Body of pancreas (tissue), 4 donors: Measurements from ENCODE around the gene EYA2. TPM values are rescaled to one million over a fixed set of nuclear protein-coding genes. Genes with fewer than 3 reads are reported as not detected.

ENCODE experiments used
- ATAC-seq: fragments of 150-250 bp; one replicate; pipeline ENCODE4 v1.9.1; 2016
- DNase-seq, 4 donors: peaks; one replicate each; pipeline ENCODE4 v3.0.0-alpha.2; 2019
- H3K27ac ChIP-seq, 4 donors: fragments of 200-600 bp; sonication (generic); 1 replicate in 3 of 4; 2 replicates in 1 of 4; pipeline versions ENCODE4 v1.5.1 to v1.6.1; 2016 to 2019; ENCODE audit warnings: mild to moderate bottlenecking in 1 of 4, mixed read lengths in 1 of 4, moderate library complexity in 1 of 4
- H3K27me3 ChIP-seq, 2 donors: fragments of 200-600 bp; sonication (generic); one replicate each; pipeline ENCODE4 v1.6.0; 2016; ENCODE audit warnings: mild to moderate bottlenecking in 1 of 2
- H3K36me3 ChIP-seq, 2 donors: fragments of 200-600 bp; sonication (generic); replicated peaks in 1 of 2; 2 replicates each; pipeline ENCODE4 v1.5.1; 2016; ENCODE audit warnings: low read depth in 2 of 2; ENCODE audit not compliant: insufficient read depth in 1 of 2
- H3K4me1 ChIP-seq: fragments of 200-600 bp; sonication (generic); one replicate; pipeline ENCODE4 v1.6.0; 2016
- H3K4me3 ChIP-seq, 2 donors: fragments of 200-600 bp; sonication (generic); 1 replicate in 1 of 2; 2 replicates in 1 of 2; pipeline ENCODE4 v1.5.1; 2016 to 2019
- H3K9me3 ChIP-seq, 3 donors: fragments of 200-600 bp; sonication (generic); 1 replicate in 2 of 3; 2 replicates in 1 of 3; pipeline ENCODE4 v1.5.1; 2016
- POLR2A ChIP-seq, 3 donors: fragments of 450-650 bp; IDR thresholded peaks; one replicate each; pipeline ENCODE4 v1.6.1; 2016; ENCODE audit warnings: antibody characterized with exemption in 3 of 3, mild to moderate bottlenecking in 2 of 3
- WGBS, 2 donors: methylation state at CpG; one replicate each; pipeline ENCODE4 v1.1.5; 2017; 5-methylcytosine and 5-hydroxymethylcytosine counted together
- intact Hi-C: fragments of 100-400 bp; cut with DNase I; formaldehyde crosslinking; loops from one replicate; pipeline ENCODE4 v1.15.1; 2023
- total RNA-seq, 2 donors: library from RNA; depleted of rRNA; stranded (reverse); fragments of >200 nt; gene quantifications; one replicate each; pipeline ENCODE4 v1.1.0, GENCODE V29; 2016
- TF ChIP-seq, protein P1 (sequence below), 7 experiments: fragments of 450-650 bp in 4 of 7; fragments of 200-600 bp in 3 of 7; sonication (generic) in 3 of 7; IDR thresholded peaks; one replicate each; pipeline ENCODE4 v1.5.1; 2016 to 2019; ENCODE audit warnings: antibody characterized with exemption in 7 of 7

The EYA2 gene
- total RNA-seq, 2 donors from 2014 or later = 0.52 to 3.6 TPM

DNA sequence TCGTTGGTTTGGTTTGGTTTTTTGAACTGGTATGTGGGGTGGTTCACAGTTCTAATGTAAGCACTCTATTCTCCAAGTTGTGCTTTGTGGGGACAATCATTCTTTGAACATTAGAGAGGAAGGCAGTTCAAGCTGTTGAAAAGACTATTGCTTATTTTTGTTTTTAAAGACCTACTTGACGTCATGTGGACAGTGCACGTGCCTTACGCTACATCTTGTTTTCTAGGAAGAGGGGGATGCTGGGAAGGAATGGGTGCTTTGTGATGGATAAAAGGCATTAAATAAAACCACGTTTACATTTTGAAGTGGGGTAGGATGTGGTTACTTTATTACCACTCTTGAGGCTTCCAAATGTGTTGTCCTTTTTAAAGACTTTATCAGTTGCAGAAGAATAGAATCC is 293.9 kb downstream of the EYA2 start:
- no peaks in the 10 kb centered on the region for H3K36me3 ChIP-seq
- 64% methylated on average over 5 of the region's 5 CpGs for WGBS, 2 donors

DNA sequence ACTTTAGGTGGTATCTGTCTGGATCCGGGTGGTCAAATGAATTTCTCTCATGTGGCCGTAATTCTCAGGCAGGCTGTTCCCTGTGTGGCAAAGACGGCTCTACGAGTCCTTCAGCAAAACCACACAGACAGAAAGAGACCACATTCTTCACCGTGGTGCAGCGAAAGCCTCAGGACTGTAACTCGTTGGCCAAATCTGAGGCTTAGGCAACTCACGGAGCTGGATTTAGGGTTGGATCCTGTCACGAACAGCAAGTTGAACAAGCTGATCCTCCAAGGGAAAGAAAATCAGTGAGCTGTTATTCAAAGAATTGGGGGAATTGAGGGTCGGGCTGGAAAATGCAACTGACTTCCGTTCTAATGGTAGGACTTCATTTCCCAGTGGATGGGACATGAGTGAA is 294.4 kb downstream of the EYA2 start:
- no peak for ATAC-seq
- WGBS, 2 donors = 48 to 66% methylated on average over 11 of the region's 11 CpGs

More for the DNA sequence above, 293.9 kb downstream of the EYA2 start:
- H3K9me3 ChIP-seq = no peaks in the 10 kb centered on the region
- no peak for ATAC-seq
- H3K27ac ChIP-seq = no peak overlapping the region
- H3K4me1 ChIP-seq = no peaks in the 10 kb centered on the region
- no peaks in the 10 kb centered on the region for H3K27me3 ChIP-seq
- DNase-seq = no peak
- intact Hi-C loops = no loop called here
- no peak for TF ChIP-seq POLR2A (IDR thresholded peaks at IDR 0.05)
- TF ChIP-seq, protein P1, sequence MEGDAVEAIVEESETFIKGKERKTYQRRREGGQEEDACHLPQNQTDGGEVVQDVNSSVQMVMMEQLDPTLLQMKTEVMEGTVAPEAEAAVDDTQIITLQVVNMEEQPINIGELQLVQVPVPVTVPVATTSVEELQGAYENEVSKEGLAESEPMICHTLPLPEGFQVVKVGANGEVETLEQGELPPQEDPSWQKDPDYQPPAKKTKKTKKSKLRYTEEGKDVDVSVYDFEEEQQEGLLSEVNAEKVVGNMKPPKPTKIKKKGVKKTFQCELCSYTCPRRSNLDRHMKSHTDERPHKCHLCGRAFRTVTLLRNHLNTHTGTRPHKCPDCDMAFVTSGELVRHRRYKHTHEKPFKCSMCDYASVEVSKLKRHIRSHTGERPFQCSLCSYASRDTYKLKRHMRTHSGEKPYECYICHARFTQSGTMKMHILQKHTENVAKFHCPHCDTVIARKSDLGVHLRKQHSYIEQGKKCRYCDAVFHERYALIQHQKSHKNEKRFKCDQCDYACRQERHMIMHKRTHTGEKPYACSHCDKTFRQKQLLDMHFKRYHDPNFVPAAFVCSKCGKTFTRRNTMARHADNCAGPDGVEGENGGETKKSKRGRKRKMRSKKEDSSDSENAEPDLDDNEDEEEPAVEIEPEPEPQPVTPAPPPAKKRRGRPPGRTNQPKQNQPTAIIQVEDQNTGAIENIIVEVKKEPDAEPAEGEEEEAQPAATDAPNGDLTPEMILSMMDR (IDR thresholded peaks at IDR 0.05) = no peak
- no peak overlapping the region for H3K4me3 ChIP-seq

DNA sequence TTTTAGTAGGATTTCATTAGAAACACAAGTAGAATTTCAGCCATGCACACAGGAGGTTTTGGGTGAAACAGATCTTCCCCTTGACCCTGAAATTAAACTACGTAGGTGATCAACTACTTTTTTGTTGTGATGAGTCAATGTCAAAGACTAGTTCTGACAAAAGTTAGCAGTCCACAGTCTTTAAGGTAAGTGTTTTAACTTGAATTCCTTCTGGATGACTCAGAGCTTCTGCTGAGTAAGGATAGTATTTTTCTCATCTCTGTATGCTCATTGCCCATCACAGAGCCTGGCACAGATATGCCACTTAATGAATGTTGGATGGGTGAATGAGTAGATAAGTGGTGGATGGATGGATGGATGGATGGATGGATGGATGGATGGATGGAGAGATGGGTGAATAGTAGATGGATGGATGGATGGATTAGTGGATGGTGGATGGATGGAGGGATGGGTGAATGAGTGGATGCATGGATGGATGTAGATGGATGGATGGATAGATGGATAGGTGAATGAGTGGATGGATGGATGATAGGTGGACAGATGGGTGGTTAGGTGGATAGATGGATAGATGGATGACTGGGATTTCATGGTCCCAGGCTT is 296.5 kb downstream of the EYA2 start:
- Histone ChIP-seq H3K4me1 (no peaks in the 10 kb centered on the region), H3K9me3 (no peaks in the 10 kb centered on the region), H3K4me3 (no peak overlapping the region), H3K27me3 (no peaks in the 10 kb centered on the region), H3K27ac (no peak overlapping the region), H3K36me3 (no peaks in the 10 kb centered on the region)
- WGBS, 2 donors = 71 to 85% methylated on average over 1 of the region's 1 CpG
- intact Hi-C loops = loop anchor here (10.0 kb wide), 2 partner anchors 194 to 434 kb away; no protein-coding TSS in a partner anchor
- no peak for DNase-seq
- no peak for TF ChIP-seq POLR2A (IDR thresholded peaks at IDR 0.05)
- TF ChIP-seq, protein P1 (IDR thresholded peaks at IDR 0.05) = no peak
- no peak for ATAC-seq

More for the DNA sequence above, 294.4 kb downstream of the EYA2 start:
- H3K27ac ChIP-seq = no peak overlapping the region
- TF ChIP-seq POLR2A (IDR thresholded peaks at IDR 0.05) = no peak
- TF ChIP-seq, protein P1 (IDR thresholded peaks at IDR 0.05) = no peak
- intact Hi-C loops = no loop called here
- H3K36me3 ChIP-seq = no peaks in the 10 kb centered on the region
- H3K4me3 ChIP-seq = no peak overlapping the region
- DNase-seq = no peak
- no peaks in the 10 kb centered on the region for H3K4me1 ChIP-seq
- H3K27me3 ChIP-seq = no peaks in the 10 kb centered on the region
- no peaks in the 10 kb centered on the region for H3K9me3 ChIP-seq

DNA sequence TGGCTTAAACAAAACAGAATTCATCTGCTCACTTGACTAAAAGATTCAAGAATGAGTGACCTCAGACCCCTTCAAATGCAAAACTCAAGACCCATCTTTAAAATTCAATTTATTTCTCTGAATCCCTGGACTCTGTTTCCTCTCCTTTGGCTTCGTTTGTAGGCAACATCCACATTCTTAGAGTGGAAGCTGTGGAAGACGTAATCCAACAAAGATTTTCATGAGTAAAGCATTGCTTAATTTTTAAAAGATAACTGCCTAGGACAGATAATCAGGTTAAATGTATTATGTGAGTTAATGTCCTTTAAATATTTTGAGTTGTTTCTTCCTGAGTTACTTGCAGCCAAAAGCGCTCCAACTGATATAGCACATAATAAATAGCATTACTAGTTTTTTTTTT is 297.3 kb downstream of the EYA2 start:
- peaks cover 4% of the 10 kb centered on the region for H3K4me1 ChIP-seq
- DNase-seq (no peak), ATAC-seq (no peak)
- WGBS, 2 donors = 71 to 72% methylated on average over 3 of the region's 3 CpGs
- TF ChIP-seq, protein P1 (IDR thresholded peaks at IDR 0.05) = no peak
- no peak for TF ChIP-seq POLR2A (IDR thresholded peaks at IDR 0.05)
- no peak overlapping the region for H3K4me3 ChIP-seq
- H3K27me3 ChIP-seq = no peaks in the 10 kb centered on the region
- H3K27ac ChIP-seq = no peak overlapping the region
- intact Hi-C loops = loop anchor here (10.0 kb wide), 2 partner anchors 193 to 433 kb away; no protein-coding TSS in a partner anchor
- no peaks in the 10 kb centered on the region for H3K9me3 ChIP-seq
- no peaks in the 10 kb centered on the region for H3K36me3 ChIP-seq

DNA sequence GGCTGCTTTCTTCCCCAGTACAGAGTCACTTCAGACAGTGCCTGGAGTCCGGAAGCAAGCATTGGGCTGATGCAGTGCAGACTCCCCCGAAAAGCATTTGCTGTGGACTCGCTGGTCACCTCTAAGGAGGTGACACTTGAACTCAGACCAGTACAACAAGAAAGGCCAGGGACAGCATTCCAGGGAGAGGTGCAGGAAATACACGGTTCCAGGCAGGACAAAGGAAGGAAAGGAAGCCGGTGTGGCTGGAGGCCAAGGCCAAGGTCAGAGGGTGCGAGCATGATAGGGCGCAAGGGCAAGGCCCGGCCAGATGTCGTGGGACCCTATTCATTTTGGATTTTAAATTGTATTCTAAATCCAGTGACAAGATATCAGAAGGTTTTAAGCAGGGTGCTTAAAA is 300.9 kb downstream of the EYA2 start:
- 38 to 42% methylated on average over 9 of the region's 9 CpGs for WGBS, 2 donors
- no peak overlapping the region for H3K27ac ChIP-seq
- H3K27me3 ChIP-seq = no peaks in the 10 kb centered on the region
- no peak for ATAC-seq
- TF ChIP-seq POLR2A (IDR thresholded peaks at IDR 0.05) = no peak
- TF ChIP-seq, protein P1 (IDR thresholded peaks at IDR 0.05) = no peak
- DNase-seq = no peak
- intact Hi-C loops = loop anchor here (10.0 kb wide), 2 partner anchors 189 to 429 kb away; no protein-coding TSS in a partner anchor
- no peaks in the 10 kb centered on the region for H3K36me3 ChIP-seq
- H3K9me3 ChIP-seq = no peaks in the 10 kb centered on the region
- no peak overlapping the region for H3K4me3 ChIP-seq
- H3K4me1 ChIP-seq = peaks cover 7% of the 10 kb centered on the region
